ENCODE results near the gene DDX43. TPM values are rescaled to one million over a fixed set of nuclear protein-coding genes. Genes with fewer than 3 reads are reported as not detected.

DDX43 gene
- total RNA-seq, 4 donors from 2014 or later: 0.62 to 7.9 (median 2.8) TPM

GRCh38 chr6:73368675-73369074 lies 26.0 kb upstream of the DDX43 start:
- TF ChIP-seq POLR2A (IDR thresholded peaks at IDR 0.05) (no peak), EP300 (IDR thresholded peaks at IDR 0.05) (no peak), CTCF (IDR thresholded peaks at IDR 0.05) (no peak), POLR2AphosphoS5 (IDR thresholded peaks at IDR 0.05) (no peak)
- WGBS, 2 donors (ENCODE audit: low coverage in 1 of 2): 76 to 88% methylated on average over 2 to 4 of the region's 4 CpGs
- H3K27me3 ChIP-seq: no peaks in the 10 kb centered on the region
- no peaks in the 10 kb centered on the region for H3K4me1 ChIP-seq
- no peak for ATAC-seq
- H3K9me3 ChIP-seq: peaks cover 0 to 36% (median 0%) of the 10 kb centered on the region in 3 donors
- H3K4me3 ChIP-seq: no peak overlapping the region
- H3K36me3 ChIP-seq: no peaks in the 10 kb centered on the region
- no peak overlapping the region for H3K27ac ChIP-seq

- TF ChIP-seq POLR2AphosphoS5 (IDR thresholded peaks at IDR 0.05) (no peak), POLR2A (IDR thresholded peaks at IDR 0.05) (no peak), EP300 (IDR thresholded peaks at IDR 0.05) (no peak), CTCF (IDR thresholded peaks at IDR 0.05) (no peak)
- H3K4me3 ChIP-seq: no peak overlapping the region
- H3K4me1 ChIP-seq: no peaks in the 10 kb centered on the region
- no peak for ATAC-seq
- no peaks in the 10 kb centered on the region for H3K36me3 ChIP-seq
- peaks cover 0 to 36% (median 0%) of the 10 kb centered on the region in 3 donors for H3K9me3 ChIP-seq
- H3K27me3 ChIP-seq: no peaks in the 10 kb centered on the region
- H3K27ac ChIP-seq: no peak overlapping the region
- 90 to 93% methylated on average over 7 to 14 of the region's 14 CpGs for WGBS, 2 donors (ENCODE audit: low coverage in 1 of 2)
Measured at GRCh38 chr6:73369157-73369556, 25.5 kb upstream of the DDX43 start.

- 99% methylated on average over 22 of the region's 36 CpGs; no CpG with 5 or more reads in 1 of the 2 donors for WGBS, 2 donors (ENCODE audit: low coverage in 1 of 2)
- TF ChIP-seq CTCF (IDR thresholded peaks at IDR 0.05) (no peak), POLR2AphosphoS5 (IDR thresholded peaks at IDR 0.05) (no peak), POLR2A (IDR thresholded peaks at IDR 0.05) (no peak), EP300 (IDR thresholded peaks at IDR 0.05) (no peak)
- Histone ChIP-seq H3K27ac (no peak within 1 kb of the TSS), H3K4me1 (no peaks in the 10 kb centered on the region), H3K4me3 (no peak within 1 kb of the TSS), H3K36me3 (no peaks in the 10 kb centered on the region), H3K27me3 (no peaks in the 10 kb centered on the region), H3K9me3 (peaks cover 0 to 36% (median 0%) of the 10 kb centered on the region in 3 donors)
- no peak for ATAC-seq
Measured at GRCh38 chr6:73369563-73369962, 25.1 kb upstream of the DDX43 start, which contains the start of gene OOEP. Gene OOEP (minus strand): TSS chr6:73369897. CDS start chr6:73369792, 105 bp downstream.

GRCh38 chr6:73371984-73372383 lies 22.6 kb upstream of the DDX43 start:
- 93 to 100% methylated on average over 3 of the region's 4 CpGs for WGBS, 2 donors (ENCODE audit: low coverage in 1 of 2)
- Histone ChIP-seq H3K27me3 (no peaks in the 10 kb centered on the region), H3K36me3 (no peaks in the 10 kb centered on the region), H3K9me3 (peaks cover 0 to 36% (median 0%) of the 10 kb centered on the region in 3 donors), H3K4me3 (no peak overlapping the region), H3K4me1 (no peaks in the 10 kb centered on the region), H3K27ac (no peak overlapping the region)
- ATAC-seq: no peak
- TF ChIP-seq POLR2AphosphoS5 (IDR thresholded peaks at IDR 0.05): no peak
- no peak for TF ChIP-seq CTCF (IDR thresholded peaks at IDR 0.05)
- no peak for TF ChIP-seq POLR2A (IDR thresholded peaks at IDR 0.05)
- TF ChIP-seq EP300 (IDR thresholded peaks at IDR 0.05): no peak

GRCh38 chr6:73372516-73372915 lies 22.1 kb upstream of the DDX43 start:
- H3K4me3 ChIP-seq: no peak overlapping the region
- H3K27me3 ChIP-seq: no peaks in the 10 kb centered on the region
- H3K9me3 ChIP-seq: peaks cover 0 to 36% (median 0%) of the 10 kb centered on the region in 3 donors
- no peak for TF ChIP-seq EP300 (IDR thresholded peaks at IDR 0.05)
- TF ChIP-seq POLR2A (IDR thresholded peaks at IDR 0.05): no peak
- TF ChIP-seq POLR2AphosphoS5 (IDR thresholded peaks at IDR 0.05): no peak
- TF ChIP-seq CTCF (IDR thresholded peaks at IDR 0.05): no peak
- ATAC-seq: no peak
- WGBS, 2 donors (ENCODE audit: low coverage in 1 of 2): 60 to 70% methylated on average over 1 to 7 of the region's 10 CpGs
- H3K27ac ChIP-seq: no peak overlapping the region
- H3K4me1 ChIP-seq: no peaks in the 10 kb centered on the region
- H3K36me3 ChIP-seq: no peaks in the 10 kb centered on the region
